GM12874 (cell line): ENCODE data around the gene NBAS.

Experiments used
- TF ChIP-seq, protein P1 (sequence below): IDR thresholded peaks from 2 replicates; pipeline ENCODE4 v1.5.1; 2011; ENCODE audit warnings: low read depth, mild to moderate bottlenecking, control low read depth, low read length, moderate library complexity; ENCODE audit not compliant: insufficient read depth

Gene NBAS

DNA sequence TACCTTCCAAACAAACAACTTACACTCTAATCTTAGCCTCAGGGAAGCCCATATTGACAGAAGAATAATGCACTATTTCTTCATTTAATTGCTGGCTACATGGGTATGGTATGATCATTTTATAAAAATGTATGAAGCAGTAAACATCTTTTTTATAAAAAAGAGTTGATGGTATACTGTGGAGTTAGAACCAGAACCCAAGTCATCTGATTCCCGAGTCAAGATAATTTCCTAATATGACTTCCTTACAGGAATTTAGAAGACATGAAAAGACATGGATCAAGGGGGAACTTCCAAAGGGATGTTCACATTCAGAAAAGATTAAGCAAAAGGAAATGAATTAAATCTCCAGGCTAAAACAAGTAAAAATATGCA is 171.8 kb downstream of the NBAS start:
- TF ChIP-seq, protein P1, sequence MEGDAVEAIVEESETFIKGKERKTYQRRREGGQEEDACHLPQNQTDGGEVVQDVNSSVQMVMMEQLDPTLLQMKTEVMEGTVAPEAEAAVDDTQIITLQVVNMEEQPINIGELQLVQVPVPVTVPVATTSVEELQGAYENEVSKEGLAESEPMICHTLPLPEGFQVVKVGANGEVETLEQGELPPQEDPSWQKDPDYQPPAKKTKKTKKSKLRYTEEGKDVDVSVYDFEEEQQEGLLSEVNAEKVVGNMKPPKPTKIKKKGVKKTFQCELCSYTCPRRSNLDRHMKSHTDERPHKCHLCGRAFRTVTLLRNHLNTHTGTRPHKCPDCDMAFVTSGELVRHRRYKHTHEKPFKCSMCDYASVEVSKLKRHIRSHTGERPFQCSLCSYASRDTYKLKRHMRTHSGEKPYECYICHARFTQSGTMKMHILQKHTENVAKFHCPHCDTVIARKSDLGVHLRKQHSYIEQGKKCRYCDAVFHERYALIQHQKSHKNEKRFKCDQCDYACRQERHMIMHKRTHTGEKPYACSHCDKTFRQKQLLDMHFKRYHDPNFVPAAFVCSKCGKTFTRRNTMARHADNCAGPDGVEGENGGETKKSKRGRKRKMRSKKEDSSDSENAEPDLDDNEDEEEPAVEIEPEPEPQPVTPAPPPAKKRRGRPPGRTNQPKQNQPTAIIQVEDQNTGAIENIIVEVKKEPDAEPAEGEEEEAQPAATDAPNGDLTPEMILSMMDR: no peak

DNA sequence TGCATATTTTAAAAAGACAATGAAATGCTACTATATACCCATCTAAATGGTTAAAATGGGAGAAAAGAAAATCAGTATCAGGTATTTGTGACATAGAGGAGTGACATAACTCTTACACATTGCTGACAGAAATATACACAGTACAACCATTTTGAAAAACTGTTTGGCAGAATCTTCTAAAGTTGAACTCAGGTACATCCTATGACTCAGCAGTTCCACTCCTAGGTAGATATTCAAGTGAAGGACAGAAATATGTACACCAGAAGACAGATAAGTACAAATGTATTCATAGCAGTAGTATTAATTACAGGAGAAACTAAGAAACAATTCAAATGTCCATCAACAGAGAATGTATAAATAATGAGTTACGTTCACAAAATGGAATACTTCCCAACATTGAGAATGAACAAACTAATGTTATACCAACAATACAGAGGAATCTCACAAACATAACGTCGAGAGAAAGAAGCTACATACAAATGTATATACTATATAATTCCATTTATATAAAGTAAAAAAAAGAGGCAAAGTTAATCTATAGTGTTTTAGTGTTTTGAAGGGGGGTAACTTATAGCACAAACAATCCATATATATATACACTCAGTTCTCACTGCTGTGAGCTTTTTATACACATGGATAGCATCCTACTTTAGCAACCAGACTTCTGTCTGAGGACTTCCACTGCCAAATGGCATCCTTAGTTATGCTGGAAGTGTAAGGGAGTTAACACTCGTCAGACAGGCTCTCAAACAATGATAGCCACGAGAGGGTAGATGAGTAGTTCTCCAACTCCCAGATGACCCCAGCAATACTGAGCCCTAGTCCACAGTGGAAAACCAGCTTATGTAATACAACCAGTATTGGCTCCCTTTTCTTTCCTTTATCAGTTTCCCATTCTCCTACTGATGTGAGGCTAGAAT is 172.5 kb downstream of the NBAS start:
- TF ChIP-seq, protein P1: no peak

DNA sequence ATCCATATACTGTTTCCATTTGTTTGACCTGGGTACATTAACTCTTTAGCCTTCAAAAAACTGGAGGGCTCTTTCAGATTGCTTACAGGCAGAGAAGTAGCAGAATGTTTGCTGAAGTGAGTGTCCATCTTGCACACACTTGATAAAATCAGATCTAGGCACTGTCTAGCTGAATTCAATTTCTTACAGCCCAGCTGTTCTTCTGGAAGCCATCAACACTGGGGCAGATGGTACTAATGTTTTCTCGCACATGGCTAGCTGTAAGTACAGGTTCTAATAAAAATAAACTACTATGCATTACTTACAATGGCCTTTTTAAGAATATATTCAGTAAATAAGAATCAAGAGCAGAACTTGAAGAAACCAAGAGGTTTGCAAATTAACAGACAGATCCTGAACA is 175.9 kb downstream of the NBAS start:
- TF ChIP-seq, protein P1: no peak

DNA sequence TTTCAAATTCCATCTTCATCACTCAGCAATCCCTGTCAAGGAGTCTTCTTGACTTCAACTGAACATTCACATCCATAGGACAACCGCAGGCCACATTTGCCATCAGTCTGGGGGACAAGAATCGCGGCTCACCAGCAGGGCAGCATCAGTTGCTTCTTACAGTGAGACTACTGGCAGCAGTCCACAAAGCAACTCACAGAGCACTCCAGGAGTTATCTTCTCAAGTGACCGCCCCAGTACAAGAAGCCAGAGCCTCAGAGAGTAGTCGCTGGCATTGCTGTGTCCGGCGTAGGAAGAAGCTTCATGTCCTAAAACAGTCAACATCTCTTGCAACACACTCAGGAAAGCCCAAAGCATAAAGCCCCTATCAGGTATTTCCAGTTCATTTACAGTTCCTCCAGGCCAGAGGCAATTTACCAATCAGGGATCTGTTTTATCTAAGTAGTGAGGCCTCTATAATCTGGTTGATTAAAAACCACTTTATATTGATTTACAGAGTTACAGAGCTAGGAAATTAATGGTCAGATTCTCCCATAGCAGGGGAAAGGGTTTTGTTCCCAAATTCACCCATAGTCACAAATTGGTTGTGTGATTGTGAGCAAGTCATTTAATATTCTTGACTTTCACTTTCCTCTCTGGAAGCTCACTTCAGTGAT is 177.3 kb downstream of the NBAS start:
- TF ChIP-seq, protein P1: no peak

DNA sequence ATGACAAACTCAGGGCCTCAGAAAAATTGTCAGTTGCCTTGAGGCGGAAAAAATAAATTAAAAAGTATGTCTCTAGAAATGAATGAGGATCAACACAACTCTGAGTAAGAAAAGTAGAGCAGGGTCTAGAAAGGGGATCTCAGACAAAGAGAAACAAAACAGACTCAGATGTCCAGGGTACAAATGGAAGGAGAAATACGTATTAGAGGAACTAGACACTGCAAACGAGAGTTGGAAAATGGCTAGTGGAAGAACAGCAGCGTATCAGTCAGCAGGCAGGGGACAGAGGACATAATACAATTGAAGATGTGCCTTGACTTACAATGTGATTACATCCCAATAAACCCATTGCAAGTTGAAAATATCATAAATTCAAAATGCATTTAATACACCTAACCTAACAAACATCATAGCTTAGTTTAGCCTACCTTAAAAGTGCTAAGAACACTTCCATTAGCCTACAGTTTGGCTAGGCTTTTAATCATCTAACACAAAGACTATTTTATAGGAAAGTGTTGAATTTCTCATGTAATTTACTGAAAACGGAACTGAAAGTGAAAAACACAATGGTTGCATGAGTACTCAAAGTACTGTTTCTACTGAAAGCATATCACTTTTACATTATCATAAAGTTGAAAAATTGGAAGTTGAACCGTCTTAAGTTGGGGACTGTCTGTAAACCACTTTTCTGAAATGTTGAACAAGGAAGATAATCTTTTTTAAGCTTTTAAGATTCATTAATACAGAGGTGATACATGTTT is 182.8 kb downstream of the NBAS start:
- TF ChIP-seq, protein P1: no peak

DNA sequence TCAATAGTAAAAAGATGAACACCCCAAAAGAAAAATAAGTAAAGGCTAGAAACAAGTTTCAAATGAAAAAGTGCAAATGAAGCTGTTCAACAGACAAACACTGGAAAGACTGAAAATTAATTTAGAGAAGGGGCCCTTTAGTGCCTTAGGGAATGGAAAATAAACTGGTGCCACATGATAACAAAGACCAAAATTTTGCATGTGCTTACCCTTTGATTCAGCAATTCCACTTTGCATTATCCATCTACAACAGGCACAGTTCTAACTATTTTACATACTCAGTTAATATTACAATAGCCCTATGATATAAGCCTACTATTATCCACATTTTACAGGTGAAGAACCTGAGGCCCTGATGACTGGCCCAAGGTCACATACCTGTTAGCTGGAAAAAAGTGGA is 183.9 kb downstream of the NBAS start:
- TF ChIP-seq, protein P1: no peak

DNA sequence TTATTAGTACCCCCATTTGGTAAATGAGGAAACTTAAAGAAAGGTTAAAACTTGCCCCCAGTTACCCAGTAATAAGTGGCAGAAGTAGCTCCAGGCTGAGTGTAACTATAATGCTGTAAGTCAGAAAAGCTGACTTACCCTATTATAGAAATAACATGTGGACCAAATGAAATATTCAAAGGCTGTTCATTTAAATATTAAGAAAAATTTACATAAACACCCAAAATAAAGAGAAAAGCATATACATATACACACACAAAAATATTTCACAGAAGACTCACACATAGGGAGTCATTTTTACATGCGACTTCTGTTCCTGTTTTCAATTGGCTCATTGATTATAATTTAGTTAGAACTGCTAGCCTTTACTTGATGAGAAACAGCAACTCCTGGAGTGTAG is 189.1 kb downstream of the NBAS start:
- TF ChIP-seq, protein P1: no peak
